Stimulated activated CD8-positive, alpha-beta memory T cell treated with anti-CD3 and anti-CD28 coated beads, Interleukin-12 subunit alpha, Interleukin-12 subunit beta, amount 100 ng/mL, for 4 hours (primary cell): ENCODE results near the gene ASB15.

Experiments used
- DNase-seq: peaks from one replicate; pipeline ENCODE4 v3.0.0-alpha.2; 2020; ENCODE audit warnings: low read depth

Gene ASB15

GRCh38 chr7:123635551-123636359 is 34.1 kb downstream of the ASB15 start:
- no peak for DNase-seq

GRCh38 chr7:123637203-123637602 is 35.6 kb downstream of the ASB15 start:
- no peak for DNase-seq

GRCh38 chr7:123637878-123638277 is 36.3 kb downstream of the ASB15 start:
- DNase-seq = no peak

- DNase-seq = no peak
Observed at GRCh38 chr7:123639631-123640030, 38.0 kb downstream of the ASB15 start.

GRCh38 chr7:123640583-123640982 is 39.0 kb downstream of the ASB15 start:
- DNase-seq = no peak

- DNase-seq = no peak
Observed at GRCh38 chr7:123641901-123642300, 40.3 kb downstream of the ASB15 start.

- no peak for DNase-seq
Observed at GRCh38 chr7:123643495-123644441, 42.1 kb downstream of the ASB15 start.

GRCh38 chr7:123645516-123645915 is 43.9 kb downstream of the ASB15 start:
- DNase-seq = no peak

GRCh38 chr7:123647106-123647730 is 45.6 kb downstream of the ASB15 start:
- DNase-seq = no peak

GRCh38 chr7:123649964-123650363 is 48.3 kb downstream of the ASB15 start:
- no peak for DNase-seq

- DNase-seq = no peak
Observed at GRCh38 chr7:123650595-123650994, 49.0 kb downstream of the ASB15 start.

- DNase-seq = no peak
Observed at GRCh38 chr7:123652406-123652805, 50.8 kb downstream of the ASB15 start.

GRCh38 chr7:123653162-123653561 is 51.5 kb downstream of the ASB15 start:
- no peak for DNase-seq

GRCh38 chr7:123655614-123656013 is 54.0 kb downstream of the ASB15 start, which contains the start of gene LMOD2:
Gene LMOD2 (plus strand): TSS chr7:123655866. CDS start chr7:123655964, 98 bp downstream.
- no peak for DNase-seq

GRCh38 chr7:123656544-123657303 is 55.1 kb downstream of the ASB15 start:
- no peak for DNase-seq

- DNase-seq = no peak
Observed at GRCh38 chr7:123657304-123657685, 55.7 kb downstream of the ASB15 start.

- DNase-seq = no peak
Observed at GRCh38 chr7:123658023-123658422, 56.4 kb downstream of the ASB15 start.

GRCh38 chr7:123660514-123661354 is 59.1 kb downstream of the ASB15 start:
- no peak for DNase-seq

GRCh38 chr7:123661765-123662164 is 60.1 kb downstream of the ASB15 start:
- no peak for DNase-seq

- no peak for DNase-seq
Observed at GRCh38 chr7:123662293-123662692, 60.7 kb downstream of the ASB15 start.

GRCh38 chr7:123662755-123663154 is 61.1 kb downstream of the ASB15 start:
- DNase-seq = no peak
